Kidney (tissue), 14 donors: ENCODE results near the gene ST13. TPM values are rescaled to one million over a fixed set of nuclear protein-coding genes. Genes with fewer than 3 reads are reported as not detected.
A peak's percentile ranks its signal among the peaks of the same experiment; 100 is the strongest.

ENCODE experiments used
- DNase-seq, 5 donors: peaks; one replicate each; pipeline ENCODE4 v3.0.0-alpha.2; 2013 to 2020
- FAIRE-seq: peaks from 2 replicates; lab custom pipeline; 2012; peaks lifted over from hg19 to GRCh38; lab: Jason Lieb, UNC
- H3K27ac ChIP-seq, 2 donors: one replicate each; pipeline ENCODE4 v1.7.0; 2013; ENCODE audit warnings: low read depth in 2 of 2, low read length in 2 of 2, inconsistent platforms in 1 of 2
- H3K27me3 ChIP-seq: one replicate; pipeline ENCODE4 v1.7.1; 2013; ENCODE audit warnings: low read length, inconsistent platforms; ENCODE audit not compliant: control insufficient read depth, insufficient read depth
- H3K36me3 ChIP-seq, 3 donors: one replicate each; pipeline versions ENCODE4 v1.7.0 to v1.7.1; 2013; ENCODE audit warnings: low read length in 3 of 3, control low read depth in 1 of 3, inconsistent platforms in 1 of 3; ENCODE audit not compliant: insufficient read depth in 3 of 3, control insufficient read depth in 2 of 3
- H3K4me1 ChIP-seq, 3 donors: one replicate each; pipeline versions ENCODE4 v1.7.0 to v1.7.1; 2013; ENCODE audit warnings: low read length in 3 of 3, inconsistent platforms in 1 of 3, low read depth in 1 of 3; ENCODE audit not compliant: control insufficient read depth in 2 of 3, insufficient read depth in 2 of 3
- H3K4me3 ChIP-seq, 3 donors: one replicate each; pipeline versions ENCODE4 v1.7.0 to v1.8.1; 2013; ENCODE audit warnings: low read length in 3 of 3, control low read depth in 1 of 3, inconsistent platforms in 1 of 3
- H3K9ac ChIP-seq, 3 donors: one replicate each; pipeline versions ENCODE4 v1.7.0 to v1.7.1; 2013; ENCODE audit warnings: low read length in 3 of 3, control low read depth in 1 of 3, inconsistent platforms in 1 of 3
- H3K9me3 ChIP-seq, 3 donors: one replicate each; pipeline versions ENCODE4 v1.7.0 to v1.7.1; 2013; ENCODE audit warnings: low read length in 3 of 3, control low read depth in 1 of 3, inconsistent platforms in 1 of 3; ENCODE audit not compliant: control insufficient read depth in 2 of 3, insufficient read depth in 1 of 3
- intact Hi-C: fragments of 100-400 bp; cut with DNase I; formaldehyde crosslinking; loops from one replicate; pipeline ENCODE4 v1.11.1; 2022
- polyA plus RNA-seq: library from polyadenylated mRNA; stranded (reverse); fragments of 350-450 nt; fragmentation: Illumina TruSeq; extraction: RNeasy Lipid Tissue Mini Kit (QIAGEN cat#74804); gene quantifications from one replicate; pipeline ENCODE4 v1.2.3, GENCODE V29; 2014; ENCODE audit warnings: low read depth, low replicate concordance; ENCODE audit not compliant: insufficient read depth
- total RNA-seq: library from RNA; stranded (reverse); fragmentation: NEBNext Ultra II Directional; extraction: Animal tissue kit (Norgen Biotek cat#: 25700); gene quantifications from one replicate; pipeline ENCODE4 v1.2.1, GENCODE V29; 2021
- TF ChIP-seq, protein P1 (sequence below): IDR thresholded peaks from 3 replicates; pipeline ENCODE4 v1.5.1; 2012; ENCODE audit warnings: mild to moderate bottlenecking, moderate library complexity, borderline replicate concordance; ENCODE audit not compliant: insufficient read depth; ENCODE audit errors: extremely low read depth
- donor health status: control.
- donor health status: control.
- donor health status: control.
- donor health status: control.
- donor health status: control.
- donor health status: DM: yes; HTN: yes; CAD: no.
- donor health status: Normal renal cell carcinoma (clear cell type).

Gene ST13
- total and polyA plus RNA-seq, 2 donors from 2014 or later, result 196 to 230 TPM

DNA sequence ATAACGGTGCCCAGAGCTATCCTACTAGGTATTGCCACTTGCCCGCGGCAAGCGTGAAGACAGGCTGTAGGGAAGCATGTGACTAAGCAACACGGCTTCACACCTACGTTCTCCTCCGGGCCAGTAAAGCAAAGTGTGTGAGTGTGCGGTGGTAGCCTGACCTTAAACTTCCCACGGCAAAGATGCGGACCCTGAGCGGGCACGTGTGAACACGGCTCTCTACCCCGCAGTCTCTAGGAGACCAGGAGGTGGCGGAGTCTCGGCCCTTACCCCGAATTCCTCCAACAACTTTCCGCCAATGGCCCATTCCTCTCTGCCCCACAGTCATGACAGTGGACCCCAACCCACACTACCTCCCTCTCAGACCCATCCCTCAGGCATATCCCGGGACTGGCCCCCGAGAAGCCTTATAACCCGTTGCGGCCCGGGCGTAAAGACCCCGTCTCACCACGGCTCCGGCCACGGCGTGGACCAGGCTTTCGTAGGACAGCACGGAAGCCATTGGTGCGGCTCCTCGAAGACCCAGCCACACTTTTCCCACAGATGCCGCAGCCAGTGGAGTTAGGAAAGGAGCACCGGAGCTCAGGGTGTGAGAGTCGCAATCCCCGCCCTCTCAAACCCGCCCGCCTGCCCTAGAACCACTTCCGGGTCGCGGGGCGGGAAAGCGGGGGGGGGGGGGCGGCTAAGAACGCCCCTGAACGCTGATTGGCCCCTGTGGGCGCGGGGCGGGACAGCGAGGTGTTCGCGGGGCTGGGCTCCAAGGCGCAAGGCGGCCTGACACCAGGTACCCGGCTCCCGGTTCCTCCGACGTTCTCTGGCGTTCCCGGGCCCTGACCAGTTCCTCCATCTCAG, 37.5 kb downstream of the ST13 start, which contains the start of gene SLC25A17:
SLC25A17 (minus strand) TSS at position 600 of the 852 bp plus-strand sequence; CDS start at position 502, 98 bp downstream.
- H3K27me3 ChIP-seq, result no peaks in the 10 kb centered on the region
- H3K27ac ChIP-seq, result peak within 1 kb of the TSS; percentile 68 to 77
- H3K4me1 ChIP-seq, result peaks cover 0 to 15% (median 5%) of the 10 kb centered on the region in 3 donors
- intact Hi-C loops, result no loop called here
- TF ChIP-seq, protein P1, sequence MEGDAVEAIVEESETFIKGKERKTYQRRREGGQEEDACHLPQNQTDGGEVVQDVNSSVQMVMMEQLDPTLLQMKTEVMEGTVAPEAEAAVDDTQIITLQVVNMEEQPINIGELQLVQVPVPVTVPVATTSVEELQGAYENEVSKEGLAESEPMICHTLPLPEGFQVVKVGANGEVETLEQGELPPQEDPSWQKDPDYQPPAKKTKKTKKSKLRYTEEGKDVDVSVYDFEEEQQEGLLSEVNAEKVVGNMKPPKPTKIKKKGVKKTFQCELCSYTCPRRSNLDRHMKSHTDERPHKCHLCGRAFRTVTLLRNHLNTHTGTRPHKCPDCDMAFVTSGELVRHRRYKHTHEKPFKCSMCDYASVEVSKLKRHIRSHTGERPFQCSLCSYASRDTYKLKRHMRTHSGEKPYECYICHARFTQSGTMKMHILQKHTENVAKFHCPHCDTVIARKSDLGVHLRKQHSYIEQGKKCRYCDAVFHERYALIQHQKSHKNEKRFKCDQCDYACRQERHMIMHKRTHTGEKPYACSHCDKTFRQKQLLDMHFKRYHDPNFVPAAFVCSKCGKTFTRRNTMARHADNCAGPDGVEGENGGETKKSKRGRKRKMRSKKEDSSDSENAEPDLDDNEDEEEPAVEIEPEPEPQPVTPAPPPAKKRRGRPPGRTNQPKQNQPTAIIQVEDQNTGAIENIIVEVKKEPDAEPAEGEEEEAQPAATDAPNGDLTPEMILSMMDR, result peak; percentile 15
- peaks cover 0 to 5% (median 4%) of the 10 kb centered on the region in 3 donors for H3K36me3 ChIP-seq
- FAIRE-seq (no peak), DNase-seq (peak; percentile 92 to 96 (median 96))
- H3K4me3 ChIP-seq, result peak within 1 kb of the TSS; percentile 93 to 98 (median 96)
- no peaks in the 10 kb centered on the region for H3K9me3 ChIP-seq
- H3K9ac ChIP-seq, result peak within 1 kb of the TSS; percentile 93 to 98 (median 96)

DNA sequence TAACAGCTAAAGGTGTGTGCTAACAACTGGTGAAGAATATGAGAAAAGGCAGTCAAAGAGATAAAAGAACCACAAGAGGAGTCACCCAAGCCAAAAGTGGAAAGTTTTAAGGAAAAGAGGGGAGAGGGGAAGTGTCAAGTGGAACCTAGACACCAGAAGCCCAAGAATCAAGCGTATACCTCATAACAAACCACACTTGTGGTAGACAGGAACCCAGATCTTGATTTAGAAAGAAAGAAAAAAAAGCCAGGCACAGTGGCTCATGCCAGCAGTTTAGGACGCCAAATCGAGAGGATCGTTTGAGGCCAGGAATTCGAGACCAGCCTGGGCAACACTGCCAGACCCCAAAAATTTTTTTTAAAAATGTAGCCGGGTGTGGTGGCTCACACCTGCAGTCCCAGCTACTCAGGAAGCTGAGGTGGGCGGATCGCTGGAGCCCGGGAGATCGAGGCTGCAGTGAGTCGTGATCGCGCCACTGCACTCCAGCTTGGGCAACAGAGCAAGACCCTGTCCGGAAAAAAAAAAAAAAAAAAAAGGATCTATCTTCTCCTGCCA, 38.2 kb downstream of the ST13 start:
- Histone ChIP-seq H3K36me3 (peaks cover 0 to 4% (median 0%) of the 10 kb centered on the region in 3 donors), H3K27ac (no peak overlapping the region), H3K9ac (peak overlapping the region; percentile 27 to 96 (median 93)), H3K4me3 (peak overlapping the region; percentile 93 to 98 (median 96)), H3K27me3 (no peaks in the 10 kb centered on the region), H3K4me1 (peaks cover 0 to 15% (median 5%) of the 10 kb centered on the region in 3 donors), H3K9me3 (no peaks in the 10 kb centered on the region)
- DNase-seq (peak in 1 of 5 donors; percentile 48), FAIRE-seq (no peak)
- TF ChIP-seq, protein P1, result no peak
- intact Hi-C loops, result no loop called here

DNA sequence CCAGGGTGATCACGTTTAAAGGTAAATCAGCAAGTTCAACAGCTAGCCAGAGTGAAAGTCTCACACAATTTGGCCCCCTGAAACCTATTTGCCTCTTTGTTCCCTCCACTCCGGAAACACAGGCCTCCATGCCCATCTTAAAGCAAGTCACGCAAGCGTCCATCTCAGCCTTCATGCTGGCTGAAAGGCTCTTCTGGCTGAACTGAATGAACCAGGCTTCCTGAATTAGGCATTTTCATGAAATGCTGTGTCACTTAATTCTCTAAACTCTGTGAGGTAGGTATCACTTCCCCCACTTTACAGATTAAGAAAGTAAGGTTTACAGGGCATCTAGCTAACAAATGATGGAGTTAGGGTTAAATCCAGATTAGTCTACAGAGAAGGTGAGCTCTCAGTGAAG, 38.7 kb downstream of the ST13 start:
- Histone ChIP-seq H3K27ac (no peak overlapping the region), H3K4me1 (peaks cover 0 to 15% (median 5%) of the 10 kb centered on the region in 3 donors), H3K27me3 (no peaks in the 10 kb centered on the region), H3K9ac (no peak overlapping the region), H3K4me3 (peak overlapping the region in 1 of 3 donors; percentile 98), H3K9me3 (no peaks in the 10 kb centered on the region), H3K36me3 (peaks cover 0 to under 1% (median 0%) of the 10 kb centered on the region in 3 donors)
- intact Hi-C loops, result no loop called here
- TF ChIP-seq, protein P1, result no peak
- no peak for DNase-seq
- no peak for FAIRE-seq
